ENCODE data around the gene CREM. TPM values are rescaled to one million over a fixed set of nuclear protein-coding genes. Genes with fewer than 3 reads are reported as not detected.

Gene CREM
- total RNA-seq, 1 experiment from 2014 or later, result 43.0 TPM

Other genes with a start within 250 kb of the CREM start
- 38.9 and 39.1 TPM in 2 replicates for gene CUL2, start 36.5 kb upstream of the CREM start, total RNA-seq (2014; rRNA removed)
- gene CCNY, start 209.7 kb downstream of the CREM start, total RNA-seq (2014; rRNA removed), result 51.6 and 63.7 TPM in 2 replicates